Measurements from ENCODE around the gene INPP5A. TPM values are rescaled to one million over a fixed set of nuclear protein-coding genes. Genes with fewer than 3 reads are reported as not detected.
A peak's percentile ranks its signal among the peaks of the same experiment; 100 is the strongest.

Gene INPP5A
- total RNA-seq, 2 donors from 2014 or later, result 14.8 to 18.6 TPM

GRCh38 chr10:132518572-132519381 is 18.8 kb upstream of the INPP5A start:
- H3K36me3 Mint-ChIP-seq, result no peaks in the 10 kb centered on the region
- H3K9me3 Mint-ChIP-seq, result no peaks in the 10 kb centered on the region
- DNase-seq (ENCODE audit: low spot score), result no peak
- no peak for ATAC-seq
- H3K4me1 Mint-ChIP-seq (ENCODE audit: low read depth in 2 of 2), result no peaks in the 10 kb centered on the region
- H3K27ac Mint-ChIP-seq, result no peak overlapping the region
- H3K27me3 Mint-ChIP-seq, result peaks cover 0 to 2% of the 10 kb centered on the region in 2 donors
- no peak overlapping the region for H3K4me3 Mint-ChIP-seq

- Mint-ChIP-seq H3K9me3 (no peaks in the 10 kb centered on the region), H3K4me3 (no peak overlapping the region), H3K36me3 (no peaks in the 10 kb centered on the region), H3K27ac (no peak overlapping the region), H3K4me1 (ENCODE audit: low read depth in 2 of 2) (no peaks in the 10 kb centered on the region), H3K27me3 (peaks cover 6 to 8% of the 10 kb centered on the region in 2 donors)
- DNase-seq (ENCODE audit: low spot score), result peak; percentile 44
- ATAC-seq, result no peak
Measured at GRCh38 chr10:132519382-132520176, 18.0 kb upstream of the INPP5A start.

- no peaks in the 10 kb centered on the region for H3K36me3 Mint-ChIP-seq
- H3K9me3 Mint-ChIP-seq, result no peaks in the 10 kb centered on the region
- no peak overlapping the region for H3K4me3 Mint-ChIP-seq
- H3K27me3 Mint-ChIP-seq, result peaks cover 6 to 9% of the 10 kb centered on the region in 2 donors
- H3K4me1 Mint-ChIP-seq (ENCODE audit: low read depth in 2 of 2), result no peaks in the 10 kb centered on the region
- DNase-seq (ENCODE audit: low spot score) (peak; percentile 56), ATAC-seq (no peak)
- H3K27ac Mint-ChIP-seq, result no peak overlapping the region
Measured at GRCh38 chr10:132520177-132520811, 17.3 kb upstream of the INPP5A start.

- no peaks in the 10 kb centered on the region for H3K9me3 Mint-ChIP-seq
- DNase-seq (ENCODE audit: low spot score), result peak; percentile 44
Measured at GRCh38 chr10:132521041-132521465, 16.5 kb upstream of the INPP5A start.

GRCh38 chr10:132521466-132522102 is 16.0 kb upstream of the INPP5A start:
- Mint-ChIP-seq H3K9me3 (no peaks in the 10 kb centered on the region), H3K36me3 (no peaks in the 10 kb centered on the region), H3K4me1 (ENCODE audit: low read depth in 2 of 2) (no peaks in the 10 kb centered on the region), H3K4me3 (no peak overlapping the region), H3K27ac (no peak overlapping the region), H3K27me3 (peaks cover 6 to 13% of the 10 kb centered on the region in 2 donors)
- peak; percentile 53 for DNase-seq (ENCODE audit: low spot score)
- no peak for ATAC-seq

More at GRCh38 chr10:132521041-132521465, 16.5 kb upstream of the INPP5A start:
- no peaks in the 10 kb centered on the region for H3K36me3 Mint-ChIP-seq
- no peak overlapping the region for H3K27ac Mint-ChIP-seq
- peaks cover 6 to 13% of the 10 kb centered on the region in 2 donors for H3K27me3 Mint-ChIP-seq
- H3K4me1 Mint-ChIP-seq (ENCODE audit: low read depth in 2 of 2), result no peaks in the 10 kb centered on the region
- H3K4me3 Mint-ChIP-seq, result no peak overlapping the region
- ATAC-seq, result no peak

GRCh38 chr10:132522521-132523411 is 14.8 kb upstream of the INPP5A start:
- DNase-seq (ENCODE audit: low spot score) (peak; percentile 53), ATAC-seq (no peak)
- Mint-ChIP-seq H3K4me1 (ENCODE audit: low read depth in 2 of 2) (no peaks in the 10 kb centered on the region), H3K27ac (no peak overlapping the region), H3K4me3 (no peak overlapping the region), H3K27me3 (peaks cover 6 to 13% of the 10 kb centered on the region in 2 donors), H3K36me3 (no peaks in the 10 kb centered on the region), H3K9me3 (no peaks in the 10 kb centered on the region)

GRCh38 chr10:132523561-132524442 is 13.8 kb upstream of the INPP5A start:
- H3K27me3 Mint-ChIP-seq, result peaks cover 6 to 13% of the 10 kb centered on the region in 2 donors
- no peaks in the 10 kb centered on the region for H3K9me3 Mint-ChIP-seq
- H3K4me3 Mint-ChIP-seq, result no peak overlapping the region
- ATAC-seq (peak in 1 of 2 donors; percentile 33), DNase-seq (ENCODE audit: low spot score) (peak; percentile 50)
- H3K4me1 Mint-ChIP-seq (ENCODE audit: low read depth in 2 of 2), result no peaks in the 10 kb centered on the region
- no peaks in the 10 kb centered on the region for H3K36me3 Mint-ChIP-seq
- H3K27ac Mint-ChIP-seq, result no peak overlapping the region

GRCh38 chr10:132524443-132525285 is 12.9 kb upstream of the INPP5A start:
- H3K36me3 Mint-ChIP-seq, result no peaks in the 10 kb centered on the region
- no peaks in the 10 kb centered on the region for H3K9me3 Mint-ChIP-seq
- H3K27me3 Mint-ChIP-seq, result peaks cover 11 to 13% of the 10 kb centered on the region in 2 donors
- no peak overlapping the region for H3K4me3 Mint-ChIP-seq
- no peak for ATAC-seq
- no peaks in the 10 kb centered on the region for H3K4me1 Mint-ChIP-seq (ENCODE audit: low read depth in 2 of 2)
- peak; percentile 28 for DNase-seq (ENCODE audit: low spot score)
- H3K27ac Mint-ChIP-seq, result no peak overlapping the region

- Mint-ChIP-seq H3K27ac (no peak overlapping the region), H3K9me3 (peaks cover 3% of the 10 kb centered on the region), H3K36me3 (peaks cover 4% of the 10 kb centered on the region), H3K27me3 (peaks cover 17 to 19% of the 10 kb centered on the region in 2 donors), H3K4me3 (no peak overlapping the region), H3K4me1 (ENCODE audit: low read depth in 2 of 2) (no peaks in the 10 kb centered on the region)
- peak; percentile 44 for DNase-seq (ENCODE audit: low spot score)
- ATAC-seq, result no peak
Measured at GRCh38 chr10:132526676-132527075, 10.9 kb upstream of the INPP5A start.

GRCh38 chr10:132527339-132528063 is 10.1 kb upstream of the INPP5A start:
- Mint-ChIP-seq H3K4me1 (ENCODE audit: low read depth in 2 of 2) (no peaks in the 10 kb centered on the region), H3K27ac (no peak overlapping the region), H3K27me3 (peaks cover 20% of the 10 kb centered on the region in 2 donors), H3K4me3 (no peak overlapping the region), H3K36me3 (peaks cover 7% of the 10 kb centered on the region), H3K9me3 (peaks cover 4% of the 10 kb centered on the region)
- DNase-seq (ENCODE audit: low spot score) (peak; percentile 34), ATAC-seq (no peak)
